GM21576 (cell line): ENCODE measurements around the gene SCN8A.

Experiments
- ATAC-seq: cut with Tn5 transposase; IDR thresholded peaks from one replicate; pipeline ENCODE4 v1.9.1; 2021; ENCODE audit warnings: mild to moderate bottlenecking, moderate library complexity; ENCODE audit not compliant: unreplicated experiment

The SCN8A gene

GRCh38 chr12:51811203-51812202 lies 220.5 kb downstream of the SCN8A start:
- ATAC-seq, result no peak

DNA sequence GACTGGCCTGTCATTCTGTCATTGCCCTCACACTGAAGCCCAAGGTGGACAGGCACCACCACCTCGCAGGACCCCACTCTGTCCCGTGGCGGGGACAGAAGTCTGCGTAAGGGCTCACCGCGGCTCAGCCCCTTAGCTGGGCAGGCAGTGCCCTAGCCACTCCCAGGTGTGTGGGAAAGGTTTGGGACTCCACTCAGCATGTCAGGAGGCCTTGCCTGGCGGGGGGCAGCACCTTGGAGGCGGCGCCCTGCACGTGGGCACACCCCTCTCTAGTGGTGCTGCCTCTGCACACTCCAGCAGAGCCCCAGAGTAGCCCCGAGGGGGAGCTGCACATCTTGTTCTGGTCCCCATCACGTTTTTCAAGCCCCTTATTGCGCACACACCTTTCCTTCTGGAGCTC lies 221.8 kb downstream of the SCN8A start:
- ATAC-seq, result no peak

GRCh38 chr12:51813931-51814310 lies 222.9 kb downstream of the SCN8A start:
- ATAC-seq, result no peak

DNA sequence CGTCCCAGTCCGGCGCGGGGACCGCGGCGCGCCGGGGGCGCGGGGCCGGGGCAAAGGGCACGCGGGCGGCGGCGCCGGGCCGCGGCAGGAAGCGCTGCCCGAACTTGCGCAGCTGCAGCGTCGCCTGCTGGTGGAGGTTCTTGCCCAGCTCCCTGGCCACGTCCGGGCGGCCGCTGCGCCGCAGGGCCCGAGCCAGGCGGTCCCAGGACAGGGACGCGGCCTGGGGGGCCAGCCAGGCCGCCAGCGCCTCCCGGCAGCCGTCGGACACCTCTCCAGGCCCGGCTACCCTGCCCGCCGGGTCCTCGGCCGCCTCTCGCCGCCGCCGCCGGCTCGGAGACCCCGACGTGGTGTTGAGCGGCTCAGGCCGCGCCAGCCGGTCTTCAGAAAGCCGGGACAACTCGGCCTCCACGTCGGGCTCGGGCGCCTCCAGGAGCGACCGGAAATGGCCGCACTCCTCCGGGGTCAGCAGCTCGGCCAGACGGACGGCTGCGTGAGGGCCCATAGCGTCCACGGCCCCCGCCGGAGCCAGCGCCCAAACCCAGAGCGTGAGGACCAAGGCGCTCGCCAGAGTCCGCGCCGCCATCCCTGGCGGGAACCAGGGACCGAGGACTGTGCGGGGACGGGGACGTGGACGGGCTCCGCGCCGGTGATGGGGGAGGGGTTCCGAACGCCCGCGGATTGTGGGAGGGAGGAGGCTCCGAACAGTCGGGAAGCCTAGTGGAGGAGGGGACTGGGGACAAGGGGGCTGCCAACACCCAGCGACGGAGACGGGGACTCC lies 223.5 kb downstream of the SCN8A start:
- ATAC-seq, result no peak

DNA sequence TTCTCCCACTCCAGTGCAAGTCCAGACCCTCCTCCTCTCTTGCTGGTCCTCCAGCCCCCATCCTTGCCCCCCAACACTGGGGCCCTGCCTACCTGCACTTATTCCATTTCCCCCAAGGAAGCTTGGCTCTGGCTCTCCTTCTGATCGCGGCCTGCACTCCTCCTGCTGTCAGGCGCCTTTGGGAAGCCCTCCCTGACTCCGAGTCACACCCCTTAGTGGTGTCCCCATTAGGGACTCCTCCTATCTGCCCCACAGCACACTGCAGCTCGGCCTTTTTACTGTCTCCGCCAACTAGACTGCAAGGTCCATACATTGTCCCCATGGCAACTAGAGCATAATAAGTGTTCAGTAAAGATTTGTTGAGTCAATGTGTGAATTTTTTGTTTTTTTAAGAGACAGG lies 224.5 kb downstream of the SCN8A start:
- ATAC-seq, result no peak

GRCh38 chr12:51817027-51817953 lies 226.3 kb downstream of the SCN8A start:
- no peak for ATAC-seq

GRCh38 chr12:51818086-51818485 lies 227.1 kb downstream of the SCN8A start:
- ATAC-seq, result no peak

- no peak for ATAC-seq
Measured at GRCh38 chr12:51818566-51819300, 227.7 kb downstream of the SCN8A start.

GRCh38 chr12:51819736-51820525 lies 228.9 kb downstream of the SCN8A start:
- ATAC-seq, result no peak

DNA sequence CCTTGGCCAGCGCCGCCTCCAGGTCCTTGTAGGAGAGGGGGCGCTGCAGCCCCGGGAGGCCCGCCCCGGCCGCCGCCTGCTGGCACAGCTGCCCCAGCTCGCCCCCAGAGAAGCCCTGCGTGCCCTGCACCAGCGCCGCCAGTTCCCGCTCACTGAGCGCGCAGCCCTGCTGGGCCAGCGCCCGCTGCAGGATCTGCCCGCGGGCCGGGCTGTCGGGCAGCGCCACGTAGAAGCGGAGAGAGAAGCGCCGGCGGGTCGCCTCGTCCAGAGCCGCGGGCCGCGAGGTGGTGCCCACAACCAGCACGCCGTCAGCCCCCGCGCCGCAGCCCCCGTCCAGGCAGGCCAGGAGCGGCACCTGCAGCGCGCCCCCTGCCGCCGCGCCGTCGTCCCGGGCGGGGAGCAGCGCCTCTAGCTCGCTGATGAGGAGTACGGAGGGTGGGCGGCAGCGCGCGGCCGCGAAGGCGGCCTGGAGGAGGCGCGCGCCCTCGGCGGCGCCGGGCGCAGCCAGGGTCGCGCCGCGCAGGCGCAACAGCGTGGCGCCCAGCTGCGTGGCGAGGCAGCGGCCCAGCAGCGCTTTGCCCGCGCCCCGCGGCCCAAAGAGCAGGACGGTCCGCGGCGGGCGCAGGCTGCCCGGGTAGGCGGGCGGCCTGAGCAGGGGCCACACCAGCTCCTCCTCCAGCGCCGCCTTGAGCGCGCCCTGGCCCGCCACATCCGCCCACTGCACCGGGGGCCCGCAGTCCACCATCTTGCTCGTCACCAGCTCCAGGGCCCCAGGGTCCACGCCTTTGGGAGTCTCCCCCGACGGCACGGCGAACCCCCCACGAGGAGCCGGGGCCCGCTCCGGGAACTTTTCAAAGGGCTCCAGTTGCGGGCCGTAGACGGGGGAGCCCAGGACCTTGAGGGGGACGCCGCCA lies 229.8 kb downstream of the SCN8A start:
- ATAC-seq, result no peak

GRCh38 chr12:51821440-51822260 lies 230.6 kb downstream of the SCN8A start:
- no peak for ATAC-seq

DNA sequence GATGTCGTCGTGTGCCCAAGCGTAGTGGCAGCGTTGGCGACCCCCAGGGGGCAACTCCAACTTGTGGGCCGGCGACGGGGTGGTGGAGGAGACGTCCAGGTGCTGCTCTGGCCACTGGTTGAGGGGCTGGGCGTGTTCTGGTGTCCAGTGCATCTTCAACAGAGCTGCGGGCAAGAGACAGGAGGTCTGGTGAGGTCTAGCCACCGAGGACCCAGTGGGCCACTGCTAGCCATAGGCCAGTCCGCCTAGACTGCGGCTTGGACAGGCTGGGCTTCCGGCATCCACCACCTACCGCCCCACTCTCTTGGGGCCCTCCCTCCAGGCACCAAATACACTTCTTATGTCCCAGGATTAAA lies 231.2 kb downstream of the SCN8A start:
- no peak for ATAC-seq

- no peak for ATAC-seq
Measured at GRCh38 chr12:51822956-51823355, 231.9 kb downstream of the SCN8A start.

DNA sequence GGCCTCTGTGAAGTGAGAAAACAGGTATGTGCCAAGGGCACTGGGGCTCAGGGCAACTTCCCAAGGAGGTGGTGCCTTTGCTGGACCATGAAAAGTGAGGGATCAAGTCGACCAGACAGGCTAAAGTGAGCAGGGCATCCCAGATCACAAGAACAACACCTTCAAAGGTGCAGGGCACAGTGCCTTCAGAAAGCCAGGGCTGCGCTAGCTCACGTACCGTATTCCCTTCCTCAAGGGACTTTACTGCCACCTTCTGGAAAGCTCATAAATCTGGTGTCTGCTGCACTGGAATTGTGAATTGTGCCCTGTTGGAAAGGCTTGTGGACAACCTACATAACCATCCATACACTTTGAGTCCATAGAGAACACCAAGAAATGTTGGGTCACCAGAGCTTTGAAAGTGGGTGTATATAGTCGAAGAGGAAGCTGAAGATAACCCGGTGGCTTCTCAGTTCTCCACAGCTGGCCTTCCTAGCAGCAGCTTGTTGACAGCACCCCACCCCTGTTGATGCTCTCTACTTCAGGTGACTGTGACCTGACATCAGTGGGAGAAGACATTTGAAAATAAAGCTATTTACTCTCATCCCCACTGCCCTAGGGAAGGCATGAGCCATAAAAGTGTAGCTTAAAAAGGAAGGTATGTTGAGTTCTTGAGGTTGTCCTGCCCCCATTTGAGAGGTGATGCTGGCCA lies 233.0 kb downstream of the SCN8A start:
- ATAC-seq, result no peak

DNA sequence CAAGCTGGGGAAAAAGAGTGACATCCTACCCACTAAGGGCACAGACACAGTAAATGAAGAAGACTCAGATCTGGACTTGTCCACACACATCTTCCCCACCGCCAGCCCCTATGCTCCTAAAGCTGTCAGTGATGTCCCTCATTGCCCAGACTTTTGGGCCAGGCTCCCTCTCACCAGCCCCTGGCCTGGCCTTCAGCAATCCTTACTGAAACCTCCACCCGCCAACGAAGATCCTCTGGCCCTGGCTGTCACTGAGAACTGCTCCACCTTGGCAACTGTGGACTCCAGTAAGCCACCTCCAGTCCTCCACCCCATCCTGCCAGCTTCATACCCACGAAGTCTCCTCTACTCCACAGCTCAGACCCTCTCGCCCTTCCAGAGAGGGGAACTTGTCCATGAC lies 234.2 kb downstream of the SCN8A start:
- no peak for ATAC-seq

GRCh38 chr12:51826881-51827280 lies 235.8 kb downstream of the SCN8A start:
- ATAC-seq, result no peak
